ENCODE measurements around the gene LHFPL6.

GRCh38 chr13:39403106-39403505 is 199.9 kb downstream of the LHFPL6 start:
- no peak for TF ChIP-seq CTCF (IDR thresholded peaks at IDR 0.05)
- no peak for TF ChIP-seq POLR2AphosphoS5 (IDR thresholded peaks at IDR 0.05)

All from upper lobe of left lung (tissue), 4 donors.